IMR-90 (cell line): ENCODE data around the gene DCP1A.

Experiments used
- CHD1 ChIP-seq: IDR thresholded peaks from 2 replicates; pipeline ENCODE4 v1.6.1; 2012; ENCODE audit warnings: low read depth, low read length, improper control_type of control experiment
- CTCF ChIP-seq: conservative IDR thresholded peaks from 2 replicates; pipeline ENCODE4 v1.5.1; 2012; ENCODE audit warnings: mild to moderate bottlenecking, low read depth, low read length, improper control_type of control experiment
- ELK1 ChIP-seq: fragments of 150-350 bp; IDR thresholded peaks from 2 replicates; pipeline ENCODE4 v1.6.1; 2016; ENCODE audit warnings: low read depth, mild to moderate bottlenecking, low read length, moderate library complexity, borderline replicate concordance
- MAFK ChIP-seq: IDR thresholded peaks from 2 replicates; pipeline ENCODE4 v1.6.1; 2012; ENCODE audit warnings: low read depth, low read length, improper control_type of control experiment
- MAZ ChIP-seq: IDR thresholded peaks from 2 replicates; pipeline ENCODE4 v1.6.1; 2012; ENCODE audit warnings: low read depth, mild to moderate bottlenecking, low read length, improper control_type of control experiment, moderate library complexity, borderline replicate concordance
- MXI1 ChIP-seq: IDR thresholded peaks from 2 replicates; pipeline ENCODE4 v1.6.1; 2012; ENCODE audit warnings: low read depth, mild to moderate bottlenecking, low read length, moderate library complexity, borderline replicate concordance
- POLR2A ChIP-seq: IDR thresholded peaks from 2 replicates; pipeline ENCODE4 v1.6.1; 2012; ENCODE audit warnings: mild to moderate bottlenecking, low read depth, low read length
- RAD21 ChIP-seq: IDR thresholded peaks from 2 replicates; pipeline ENCODE4 v1.6.1; 2012; ENCODE audit warnings: low read length, improper control_type of control experiment
- RCOR1 ChIP-seq: IDR thresholded peaks from 2 replicates; pipeline ENCODE4 v1.6.1; 2012; ENCODE audit warnings: mild to moderate bottlenecking, low read length, improper control_type of control experiment; ENCODE audit not compliant: insufficient replicate concordance
- SMC3 ChIP-seq: fragments of 150-350 bp; IDR thresholded peaks from 2 replicates; pipeline ENCODE4 v1.6.1; 2016; ENCODE audit warnings: low read depth, mild to moderate bottlenecking, antibody characterized with exemption, low read length, moderate library complexity
- USF2 ChIP-seq: fragments of 150-350 bp; IDR thresholded peaks from 2 replicates; pipeline ENCODE4 v1.6.1; 2017; ENCODE audit warnings: mild to moderate bottlenecking, antibody characterized with exemption, low read length, low read depth

- TF ChIP-seq USF2 (no peak), CTCF (no peak), POLR2A (no peak), MXI1 (no peak), SMC3 (no peak), RCOR1 (no peak), MAFK (no peak), RAD21 (no peak), ELK1 (no peak), MAZ (no peak), CHD1 (no peak)
Observed at GRCh38 chr3:53238886-53239285, 108.5 kb downstream of the DCP1A start.
